ENCODE measurements around the gene TAAR6. TPM values are rescaled to one million over a fixed set of nuclear protein-coding genes. Genes with fewer than 3 reads are reported as not detected.
"Not testable (repeated sequence)": the region's sequence is repeated elsewhere in the genome, so short reads cannot be mapped to it uniquely, and the experiment has no call there.

Gene TAAR6
- total and polyA plus RNA-seq, 2 of the 8 experiments (the other 6 are each of a cell fraction or from before 2014, with no cell fraction given) = 0.06 TPM; not detected in 1

- H3K4me2 ChIP-seq (ENCODE audit: insufficient read depth in 1 of 2, low read depth in 2 of 2, low read length in 2 of 2); DNase-seq (ENCODE audit: low read depth in 1 of 2, low spot score in 2 of 2); FAIRE-seq; H3K36me3 ChIP-seq (ENCODE audit: control insufficient read depth in 2 of 4, insufficient read depth in 4 of 4, low read length in 3 of 4); H3K27me3 ChIP-seq (replicated peaks in 1 of 4; ENCODE audit: control insufficient read depth in 3 of 4, extremely low read depth in 1 of 4, insufficient read depth in 3 of 4, low read length in 3 of 4); H3K9ac ChIP-seq (replicated peaks in 1 of 4; ENCODE audit: extremely low read depth in 1 of 4, low read depth in 3 of 4, low read length in 3 of 4); H2BK120ac ChIP-seq (replicated peaks; ENCODE audit: low read depth, low read length); H3K27ac ChIP-seq (ENCODE audit: low read depth, low read length); H2AK5ac ChIP-seq (ENCODE audit: low read depth, low read length); H2BK15ac ChIP-seq (ENCODE audit: low read length); H3K79me2 ChIP-seq (ENCODE audit: control insufficient read depth in 1 of 2, insufficient read depth in 2 of 2, low read length in 2 of 2); H3K23me2 ChIP-seq (ENCODE audit: low read depth, low read length); H3K18ac ChIP-seq (ENCODE audit: extremely low read depth, low read length); POLR2A ChIA-PET (ENCODE audit: partially characterized antibody); H4K8ac ChIP-seq (ENCODE audit: extremely low read depth, insufficient read depth, low read length); H4K91ac ChIP-seq (replicated peaks; ENCODE audit: insufficient read length, low read length); H3K23ac ChIP-seq (ENCODE audit: insufficient read length); H3K4me3 ChIP-seq (ENCODE audit: extremely low read depth in 1 of 4, insufficient read depth in 2 of 4, low read depth in 3 of 4, low read length in 4 of 4); H3K56ac ChIP-seq (replicated peaks; ENCODE audit: insufficient read length, low read depth, low read length); H2BK5ac ChIP-seq (ENCODE audit: low read depth, low read length); H4K5ac ChIP-seq (ENCODE audit: insufficient read length, low read depth, low read length); H2BK20ac ChIP-seq (ENCODE audit: low read length); H3K9me3 ChIP-seq (ENCODE audit: insufficient read depth in 2 of 2, low read depth in 1 of 2, low read length in 1 of 2); H3K4me1 ChIP-seq (replicated peaks in 1 of 4; ENCODE audit: control insufficient read depth in 3 of 4, insufficient read depth in 4 of 4, low read length in 3 of 4); H2AFZ ChIP-seq (ENCODE audit: low read length); H3K79me1 ChIP-seq (ENCODE audit: low read depth, low read length); CTCF ChIA-PET (ENCODE audit: partially characterized antibody); H4K20me1 ChIP-seq (replicated peaks in 1 of 2; ENCODE audit: control insufficient read depth in 1 of 2, insufficient read depth in 2 of 2, low read length in 2 of 2); H2BK12ac ChIP-seq (ENCODE audit: low read depth, low read length); H3K4ac ChIP-seq (replicated peaks; ENCODE audit: insufficient read length, low read depth, low read length); H3K14ac ChIP-seq (ENCODE audit: insufficient read length): not testable (repeated sequence)
- 89% methylated on average over 2 of the region's 2 CpGs; no CpG with 5 or more reads in 1 of the 2 experiments for WGBS, 2 experiments (ENCODE audit: extremely low coverage in 1 of 2, insufficient coverage in 1 of 2, insufficient read length in 1 of 2, insufficient replicate concordance in 2 of 2, low coverage in 1 of 2, low lambda C conversion rate in 2 of 2, missing lambda C conversion rate in 1 of 2)
Measured at GRCh38 chr6:132534546-132534945, 35.6 kb upstream of the TAAR6 start.
